Activated T-helper 1 cell treated with Interleukin-2 at 50 U/mL for 16 hours (primary cell): ENCODE measurements around the gene WNT5A.
"Not testable (repeated sequence)": the region's sequence is repeated elsewhere in the genome, so short reads cannot be mapped to it uniquely, and the experiment has no call there.

ENCODE experiments used
- DNase-seq: peaks from one replicate; pipeline ENCODE4 v3.0.0-alpha.2; 2020; ENCODE audit warnings: low read depth

WNT5A gene

GRCh38 chr3:55505776-55506175, 18.7 kb upstream of the WNT5A start:
- no peak for DNase-seq

- DNase-seq: not testable (repeated sequence)
Measured at GRCh38 chr3:55505102-55505501, 18.0 kb upstream of the WNT5A start.

GRCh38 chr3:55501905-55502304, 14.8 kb upstream of the WNT5A start:
- no peak for DNase-seq

GRCh38 chr3:55500555-55501330, 13.6 kb upstream of the WNT5A start:
- no peak for DNase-seq

- no peak for DNase-seq
Measured at GRCh38 chr3:55498520-55498919, 11.4 kb upstream of the WNT5A start.

GRCh38 chr3:55497250-55497649, 10.1 kb upstream of the WNT5A start:
- no peak for DNase-seq

- no peak for DNase-seq
Measured at GRCh38 chr3:55494976-55495375, 7.9 kb upstream of the WNT5A start.

GRCh38 chr3:55492976-55493375, 5.9 kb upstream of the WNT5A start:
- no peak for DNase-seq

GRCh38 chr3:55491296-55491816, 4.2 kb upstream of the WNT5A start:
- DNase-seq: no peak

GRCh38 chr3:55490276-55490913, 3.3 kb upstream of the WNT5A start:
- no peak for DNase-seq

- no peak for DNase-seq
Measured at GRCh38 chr3:55489798-55490132, 2.7 kb upstream of the WNT5A start.

- DNase-seq: no peak
Measured at GRCh38 chr3:55488398-55489055, 1.4 kb upstream of the WNT5A start.

- no peak for DNase-seq
Measured at GRCh38 chr3:55487381-55488241, 505 bp upstream of the WNT5A start.

GRCh38 chr3:55486101-55486856, 827 bp downstream of the WNT5A start:
- no peak for DNase-seq

- DNase-seq: no peak
Measured at GRCh38 chr3:55484801-55485791, 2.0 kb downstream of the WNT5A start.

- DNase-seq: no peak
Measured at GRCh38 chr3:55484191-55484689, 2.9 kb downstream of the WNT5A start.

GRCh38 chr3:55483196-55484095, 3.7 kb downstream of the WNT5A start:
- DNase-seq: no peak

- no peak for DNase-seq
Measured at GRCh38 chr3:55482496-55483195, 4.5 kb downstream of the WNT5A start.
